K562 (cell line): Measurements from ENCODE around the gene BCAS1. TPM values are rescaled to one million over a fixed set of nuclear protein-coding genes. Genes with fewer than 3 reads are reported as not detected.

Experiments used
- CHD2 ChIP-seq: IDR thresholded peaks from 2 replicates; pipeline ENCODE4 v1.6.1; 2011; ENCODE audit warnings: low read depth, low read length
- CREBBP ChIP-seq: IDR thresholded peaks from one replicate; pipeline ENCODE4 v1.6.1; 2012; ENCODE audit warnings: low read depth, mild to moderate bottlenecking, control low read depth, inconsistent platforms, low read length
- DNMT1 ChIP-seq: fragments of 450-650 bp; IDR thresholded peaks from 2 replicates; pipeline ENCODE4 v1.6.1; 2016; ENCODE audit warnings: antibody characterized with exemption, mild to moderate bottlenecking
- E2F8 ChIP-seq: fragments of 450-650 bp; IDR thresholded peaks from 2 replicates; pipeline ENCODE4 v1.7.1; 2018; ENCODE audit warnings: mild to moderate bottlenecking, low read depth; ENCODE audit not compliant: partially characterized antibody
- MYC ChIP-seq, 2 experiments: fragments of 250-450 bp in 1 of 2; sonication (Bioruptor Pico) in 1 of 2; IDR thresholded peaks; 2 replicates each; pipeline versions ENCODE4 v1.5.1 to v1.6.1; 2012 to 2021; ENCODE audit warnings: low read depth in 2 of 2, borderline replicate concordance in 1 of 2, improper control_type of control experiment in 1 of 2, low read length in 1 of 2, mild to moderate bottlenecking in 1 of 2, moderate library complexity in 1 of 2
- NR0B1 ChIP-seq: fragments of 450-650 bp; IDR thresholded peaks from one replicate; pipeline ENCODE4 v1.6.1; 2018; ENCODE audit warnings: mild to moderate bottlenecking, moderate library complexity; ENCODE audit not compliant: partially characterized antibody
- POLR3A ChIP-seq: IDR thresholded peaks from 2 replicates; pipeline ENCODE4 v1.6.1; 2011; ENCODE audit warnings: borderline replicate concordance, mild to moderate bottlenecking, moderate library complexity; ENCODE audit not compliant: insufficient read length, insufficient read depth; ENCODE audit errors: extremely low read depth
- RBM17 ChIP-seq: fragments of 200-400 bp; formaldehyde crosslinking; IDR thresholded peaks from 2 replicates; pipeline ENCODE4 v1.6.1; 2017; ENCODE audit warnings: low read depth, mild to moderate bottlenecking, low read length, borderline replicate concordance
- SIX5 ChIP-seq, 2 experiments: IDR thresholded peaks; 2 replicates each; pipeline ENCODE4 v1.6.1; 2011; ENCODE audit warnings: low read length in 2 of 2, borderline replicate concordance in 1 of 2, low read depth in 1 of 2, mild to moderate bottlenecking in 1 of 2, moderate library complexity in 1 of 2; ENCODE audit not compliant: insufficient read depth in 1 of 2
- SMAD2 ChIP-seq: fragments of 150-350 bp; IDR thresholded peaks from 2 replicates; pipeline ENCODE4 v1.6.1; 2014; ENCODE audit warnings: low read depth, mild to moderate bottlenecking, low read length
- SNAPC5 ChIP-seq: fragments of 250-450 bp; sonication (Bioruptor Pico); IDR thresholded peaks from 2 replicates; pipeline ENCODE4 v1.8.0; 2021; ENCODE audit warnings: moderate library complexity, mild to moderate bottlenecking, inconsistent platforms
- SNRNP70 ChIP-seq: fragments of 200-400 bp; formaldehyde crosslinking; optimal IDR thresholded peaks from 2 replicates; pipeline ENCODE3; 2017; ENCODE audit warnings: low read depth, low read length
- SRSF7 ChIP-seq: fragments of 200-400 bp; formaldehyde crosslinking; optimal IDR thresholded peaks from 2 replicates; pipeline ENCODE3; 2017; ENCODE audit warnings: mild to moderate bottlenecking, low read depth, low read length
- TBL1XR1 ChIP-seq, 2 experiments: IDR thresholded peaks; 2 replicates each; pipeline ENCODE4 v1.6.1; 2012; ENCODE audit warnings: improper control_type of control experiment in 2 of 2, low read length in 2 of 2, mild to moderate bottlenecking in 1 of 2
- TEAD2 ChIP-seq: fragments of 450-650 bp; IDR thresholded peaks from 2 replicates; pipeline ENCODE4 v1.6.1; 2016; ENCODE audit warnings: missing genetic modification characterization, control low read depth, missing compliant biosample characterization
- TSHZ1 ChIP-seq: fragments of 250-450 bp; sonication (Bioruptor Pico); IDR thresholded peaks from 2 replicates; pipeline ENCODE4 v1.4.0; 2020; ENCODE audit warnings: mild to moderate bottlenecking, moderate library complexity
- ZNF3 ChIP-seq: fragments of 250-450 bp; sonication (Bioruptor Pico); IDR thresholded peaks from 2 replicates; pipeline ENCODE4 v1.5.0; 2021; ENCODE audit warnings: mild to moderate bottlenecking, moderate library complexity
- ZNF384 ChIP-seq: IDR thresholded peaks from 2 replicates; pipeline ENCODE4 v1.6.1; 2012; ENCODE audit warnings: low read depth, low read length, improper control_type of control experiment
- polyA plus RNA-seq, 8 experiments: library from polyadenylated mRNA; depleted of rRNA in 4 of 8; stranded (reverse) in 5 of 8; unstranded in 3 of 8; fragments of >200 nt; fragmentation: Nextera tagmentation in 2 of 8; fragmentation: Illumina TruSeq in 1 of 8; extraction: Ambion mirVana in 2 of 8; extraction: Trizol in 1 of 8; gene quantifications; 2 replicates each; pipeline versions ENCODE4 v1.2.1 to v1.2.3, GENCODE V29; 2011 to 2014; ENCODE audit warnings: inconsistent platforms in 1 of 8, missing spikeins in 1 of 8
- total RNA-seq, 7 experiments: library from RNA; depleted of rRNA in 6 of 7; stranded (reverse); fragments of >200 nt in 6 of 7; fragmentation: Illumina TruSeq in 2 of 7; extraction: Trizol in 2 of 7; gene quantifications; 2 replicates each; pipeline versions ENCODE4 v1.2.1 to v1.2.3, GENCODE V29; 2011 to 2021; ENCODE audit warnings: low replicate concordance in 1 of 7

The BCAS1 gene
- total and polyA plus RNA-seq, 9 of the 15 experiments (the other 6 are each of a cell fraction or from before 2014, with no cell fraction given): 0.18 to 2.3 (median 0.93) TPM

GRCh38 chr20:53934421-53935343, 135.7 kb downstream of the BCAS1 start (continued):
- TF ChIP-seq TSHZ1: no peak
- no peak for TF ChIP-seq E2F8
- TF ChIP-seq ZNF3 (CRISPR knock-in tag): no peak
- TF ChIP-seq DNMT1: no peak
- TF ChIP-seq ZNF384: no peak
- 0 out of 4 replicates have a peak, but pooled peaks of 1 of the 2 experiments have one; percentile 23 for TF ChIP-seq TBL1XR1 (IDR thresholded peaks at IDR 0.05; ENCODE audit: low read length in 2 of 2)
- TF ChIP-seq SNRNP70: no peak
- no peak for TF ChIP-seq CHD2
- TF ChIP-seq SMAD2: no peak
- no peak for TF ChIP-seq RBM17
- TF ChIP-seq POLR3A: no peak
- TF ChIP-seq SRSF7: no peak
- TF ChIP-seq NR0B1: no peak
- no peak for TF ChIP-seq CREBBP
- no peak for TF ChIP-seq SIX5 (IDR thresholded peaks at IDR 0.05; ENCODE audit: borderline replicate concordance in 1 of 2, insufficient read depth in 1 of 2, low read depth in 1 of 2, low read length in 2 of 2)
- TF ChIP-seq TEAD2 (tag): no peak
- TF ChIP-seq MYC (IDR thresholded peaks at IDR 0.05; ENCODE audit: low read depth, low read length): no peak
- TF ChIP-seq MYC (CRISPR knock-in tag; IDR thresholded peaks at IDR 0.05; ENCODE audit: borderline replicate concordance, low read depth): no peak
- no peak for TF ChIP-seq SNAPC5 (CRISPR knock-in tag)
